Measurements from ENCODE around the gene B3GALNT2.

The B3GALNT2 gene

DNA sequence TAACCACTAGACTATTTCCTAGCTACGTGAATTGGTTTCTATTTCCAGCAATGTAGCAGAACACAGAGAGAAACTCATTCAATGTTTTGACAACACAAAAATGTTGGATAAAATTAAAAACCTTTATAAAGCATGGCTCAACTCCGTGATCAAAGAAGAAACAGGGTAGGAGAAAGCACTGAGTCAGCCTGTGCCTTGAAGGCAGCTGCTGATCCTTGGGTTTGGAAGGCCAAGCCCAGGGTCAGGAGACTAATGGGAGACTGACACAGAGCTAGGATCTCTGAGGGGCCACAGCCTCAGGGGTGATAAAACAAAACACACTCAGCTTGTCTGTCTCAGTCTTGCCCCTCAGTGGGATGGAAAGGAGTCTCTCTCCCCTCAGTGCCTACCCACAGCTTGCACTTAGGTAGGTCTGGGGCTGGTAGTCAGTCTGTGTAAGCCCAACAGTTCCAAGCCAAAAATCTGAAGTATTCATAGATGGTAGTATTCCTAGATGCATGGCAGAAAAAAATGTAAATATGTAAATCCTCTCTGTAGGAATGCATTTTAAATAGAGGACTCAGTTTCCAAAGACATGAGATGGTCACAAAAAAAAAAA lies 53.3 kb downstream of the B3GALNT2 start:
- no peak for DNase-seq
- Mint-ChIP-seq H3K27me3 (no peaks in the 10 kb centered on the region), H3K4me1 (ENCODE audit: low read depth) (no peaks in the 10 kb centered on the region), H3K4me3 (no peak overlapping the region), H3K27ac (peak overlapping the region; percentile 45), H3K9me3 (no peaks in the 10 kb centered on the region), H3K36me3 (ENCODE audit: low read depth) (peaks cover 82% of the 10 kb centered on the region)

DNA sequence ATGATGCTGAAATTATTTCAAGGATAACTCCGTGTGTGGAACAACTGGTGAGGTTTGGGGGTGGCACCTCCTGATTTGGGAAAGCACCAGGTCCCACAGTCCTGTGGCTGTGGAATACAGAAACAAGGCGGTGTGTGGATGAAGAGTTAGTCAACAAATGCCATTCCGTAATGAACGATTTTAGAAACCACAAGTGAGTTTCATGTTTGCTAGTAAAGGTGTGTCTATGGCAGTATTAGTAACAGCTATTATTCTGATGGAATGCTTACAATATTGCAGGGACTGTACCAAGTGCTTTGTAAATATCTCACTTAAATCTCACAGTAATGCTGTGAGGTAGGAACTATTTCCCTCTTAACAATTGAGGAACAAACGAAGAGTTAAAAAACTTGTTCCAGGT lies 53.8 kb downstream of the B3GALNT2 start:
- Mint-ChIP-seq H3K4me3 (no peak overlapping the region), H3K27me3 (no peaks in the 10 kb centered on the region), H3K4me1 (ENCODE audit: low read depth) (no peaks in the 10 kb centered on the region), H3K36me3 (ENCODE audit: low read depth) (peaks cover 87% of the 10 kb centered on the region), H3K27ac (no peak overlapping the region), H3K9me3 (no peaks in the 10 kb centered on the region)
- no peak for DNase-seq

DNA sequence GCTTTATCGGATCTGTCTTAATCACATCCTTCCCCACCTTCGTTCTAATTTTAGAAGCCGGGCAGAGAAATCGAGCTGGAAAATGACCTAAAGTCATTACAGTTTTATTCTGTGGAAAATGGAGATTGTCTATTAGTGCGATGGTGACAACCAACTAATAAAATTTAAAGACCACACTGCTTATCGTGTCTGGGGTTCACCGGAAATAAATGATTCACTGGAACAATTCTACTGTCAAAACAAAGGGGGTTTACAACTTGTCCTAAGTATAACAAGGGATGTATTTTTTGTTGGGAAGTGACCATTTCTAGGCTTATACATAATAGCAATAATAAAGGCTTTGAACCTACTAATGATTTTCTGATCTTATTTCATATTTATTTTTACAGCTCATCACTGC lies 55.6 kb downstream of the B3GALNT2 start:
- Mint-ChIP-seq H3K27me3 (no peaks in the 10 kb centered on the region), H3K4me1 (ENCODE audit: low read depth) (no peaks in the 10 kb centered on the region), H3K4me3 (no peak overlapping the region), H3K9me3 (no peaks in the 10 kb centered on the region), H3K27ac (no peak overlapping the region), H3K36me3 (ENCODE audit: low read depth) (peaks cover 94% of the 10 kb centered on the region)
- no peak for DNase-seq

DNA sequence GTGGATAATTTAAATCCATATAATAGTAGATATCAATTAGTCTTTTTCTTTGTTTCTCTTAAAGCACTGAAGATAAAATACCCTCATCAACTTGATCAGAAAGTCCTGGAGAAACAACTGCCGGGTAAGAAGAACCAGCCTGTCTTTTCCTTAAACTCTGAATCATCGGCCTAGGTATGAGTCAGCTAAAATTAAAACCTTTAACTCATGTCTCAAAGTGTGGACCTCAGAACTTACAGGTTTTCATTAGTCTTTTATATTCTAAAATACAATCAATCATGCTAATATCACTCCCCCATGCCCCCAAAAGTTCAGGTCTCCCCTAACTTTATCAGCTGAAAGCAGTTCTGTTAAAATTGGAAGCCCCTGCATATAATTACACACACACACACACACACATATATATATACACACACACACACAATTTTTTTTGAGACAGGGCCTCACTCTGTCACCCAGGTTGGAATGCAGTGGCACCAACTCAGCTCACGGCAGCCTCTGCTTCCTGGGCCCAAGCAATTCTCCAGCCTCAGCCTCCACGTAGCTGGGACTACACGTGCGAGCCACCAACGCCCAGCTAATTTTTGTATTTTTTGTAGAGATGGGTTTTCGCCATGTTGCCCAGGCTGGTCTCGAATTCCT lies 61.3 kb downstream of the B3GALNT2 start:
- DNase-seq = no peak
- Mint-ChIP-seq H3K9me3 (no peaks in the 10 kb centered on the region), H3K27me3 (no peaks in the 10 kb centered on the region), H3K4me1 (ENCODE audit: low read depth) (peaks cover 6% of the 10 kb centered on the region), H3K27ac (peak overlapping the region; percentile 59), H3K36me3 (ENCODE audit: low read depth) (peaks cover 86% of the 10 kb centered on the region), H3K4me3 (no peak overlapping the region)

DNA sequence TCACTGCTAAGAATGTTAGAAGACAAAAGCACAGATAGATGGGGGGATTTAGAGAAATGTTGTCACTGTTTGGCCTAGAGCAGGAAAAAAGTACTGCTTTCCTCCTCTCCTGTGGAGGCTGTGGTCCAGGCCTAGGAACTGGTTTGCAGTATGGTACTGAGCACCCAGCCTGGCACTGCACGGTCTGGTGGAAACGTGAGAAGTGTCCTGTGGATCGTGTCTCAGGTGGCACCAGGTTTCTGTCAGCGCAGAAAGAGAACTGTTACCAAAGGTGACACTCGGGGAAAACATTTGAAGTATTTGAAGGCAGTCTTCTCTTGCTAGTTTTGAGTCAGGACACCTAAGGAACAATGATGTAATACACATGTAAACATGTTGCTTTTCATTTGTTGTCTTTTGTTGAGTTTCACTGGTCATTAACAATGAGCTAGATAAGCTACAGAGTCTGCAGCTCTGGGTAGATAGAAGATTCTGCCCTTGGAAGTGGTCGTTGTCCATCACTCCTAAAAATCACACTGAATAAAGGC lies 63.0 kb downstream of the B3GALNT2 start:
- Mint-ChIP-seq H3K4me1 (ENCODE audit: low read depth) (peaks cover 6% of the 10 kb centered on the region), H3K9me3 (no peaks in the 10 kb centered on the region), H3K27me3 (no peaks in the 10 kb centered on the region), H3K36me3 (ENCODE audit: low read depth) (peaks cover 85% of the 10 kb centered on the region), H3K4me3 (no peak overlapping the region), H3K27ac (peak overlapping the region; percentile 72)
- no peak for DNase-seq

DNA sequence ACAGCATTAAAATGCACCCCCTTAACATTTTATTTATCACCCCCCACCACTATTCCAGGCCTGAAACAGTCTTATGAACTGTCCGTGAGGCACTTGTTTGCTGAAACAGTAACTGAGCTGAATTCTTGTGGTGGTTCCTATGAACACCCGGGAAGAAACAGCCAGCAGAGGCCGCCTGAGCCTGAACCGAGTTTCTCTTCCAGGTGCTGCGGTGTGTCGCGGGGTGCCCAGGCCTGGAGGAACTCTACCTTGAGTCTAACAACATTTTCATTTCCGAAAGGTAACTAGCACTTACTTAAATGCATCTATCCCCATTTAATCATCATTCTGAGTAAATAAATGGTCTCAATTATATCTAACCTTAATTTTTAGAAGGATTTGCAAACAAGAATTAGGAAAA lies 70.3 kb downstream of the B3GALNT2 start:
- Mint-ChIP-seq H3K36me3 (ENCODE audit: low read depth) (peaks cover 59% of the 10 kb centered on the region), H3K4me3 (no peak overlapping the region), H3K9me3 (no peaks in the 10 kb centered on the region), H3K27ac (no peak overlapping the region), H3K4me1 (ENCODE audit: low read depth) (no peaks in the 10 kb centered on the region), H3K27me3 (no peaks in the 10 kb centered on the region)
- DNase-seq = no peak

DNA sequence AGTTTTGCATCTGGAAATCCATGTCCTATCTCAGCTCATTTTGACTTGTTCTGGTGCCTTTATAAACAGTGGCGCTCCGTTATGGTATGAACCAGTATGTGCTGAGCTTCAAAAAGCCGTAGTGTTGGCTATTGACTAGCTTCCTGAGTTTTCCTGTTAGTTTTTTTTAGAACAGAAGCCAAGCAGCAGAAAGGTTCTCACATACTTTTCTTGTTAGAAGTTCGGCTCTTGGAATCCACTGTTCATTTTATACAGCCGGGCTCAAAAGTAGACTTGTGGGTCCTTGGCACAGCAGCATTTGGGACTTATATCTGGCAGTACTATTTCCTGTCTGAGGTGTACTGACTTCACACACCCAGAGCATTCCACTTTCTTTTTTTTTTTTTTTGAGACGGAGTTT lies 73.3 kb downstream of the B3GALNT2 start:
- Mint-ChIP-seq H3K9me3 (no peaks in the 10 kb centered on the region), H3K27ac (no peak overlapping the region)

DNA sequence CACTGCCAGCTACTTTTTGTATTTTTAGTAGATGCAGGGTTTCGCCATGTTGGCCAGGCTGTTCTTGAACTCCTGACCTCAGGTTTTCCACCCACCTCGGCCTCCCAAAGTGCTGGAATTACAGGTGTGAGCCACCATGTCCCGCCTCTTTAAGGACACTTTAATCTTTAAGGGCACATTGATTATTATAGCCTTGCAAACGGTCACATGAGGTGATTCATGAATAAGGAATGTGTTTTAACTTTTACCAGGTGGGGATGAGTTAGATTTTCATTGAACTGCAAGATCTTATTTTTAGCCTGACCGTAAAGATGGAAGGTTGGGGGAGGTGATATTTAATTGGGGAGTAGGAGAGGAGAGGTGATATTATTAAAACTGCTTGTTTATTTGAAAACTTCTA lies 75.1 kb downstream of the B3GALNT2 start:
- Mint-ChIP-seq H3K9me3 (no peaks in the 10 kb centered on the region), H3K27me3 (no peaks in the 10 kb centered on the region), H3K27ac (no peak overlapping the region), H3K4me1 (ENCODE audit: low read depth) (no peaks in the 10 kb centered on the region), H3K36me3 (ENCODE audit: low read depth) (peaks cover 38% of the 10 kb centered on the region), H3K4me3 (no peak overlapping the region)
- no peak for DNase-seq

More for the DNA sequence above, 73.3 kb downstream of the B3GALNT2 start:
- no peaks in the 10 kb centered on the region for H3K27me3 Mint-ChIP-seq
- peaks cover 44% of the 10 kb centered on the region for H3K36me3 Mint-ChIP-seq (ENCODE audit: low read depth)
- H3K4me3 Mint-ChIP-seq = no peak overlapping the region
- no peak for DNase-seq
- no peaks in the 10 kb centered on the region for H3K4me1 Mint-ChIP-seq (ENCODE audit: low read depth)

DNA sequence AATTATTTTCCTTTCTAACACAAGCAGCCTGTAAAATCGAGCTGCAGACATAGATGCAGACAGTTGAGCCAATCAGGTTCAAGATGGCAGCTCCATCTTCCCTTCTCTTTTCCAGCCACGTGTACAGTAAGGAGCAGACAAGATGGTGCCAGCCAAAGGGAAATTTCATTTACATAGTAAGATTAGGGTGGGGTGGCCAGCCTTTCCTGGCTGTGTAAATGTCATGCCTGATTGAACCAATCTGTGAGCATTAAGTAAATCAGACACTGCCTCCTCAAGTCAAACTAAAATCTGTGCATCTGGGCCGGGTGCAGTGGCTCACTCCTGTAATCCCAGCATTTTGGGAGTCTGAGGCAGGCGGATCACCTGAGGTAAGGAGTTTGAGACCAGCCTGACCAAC lies 76.8 kb downstream of the B3GALNT2 start:
- no peaks in the 10 kb centered on the region for H3K27me3 Mint-ChIP-seq

DNA sequence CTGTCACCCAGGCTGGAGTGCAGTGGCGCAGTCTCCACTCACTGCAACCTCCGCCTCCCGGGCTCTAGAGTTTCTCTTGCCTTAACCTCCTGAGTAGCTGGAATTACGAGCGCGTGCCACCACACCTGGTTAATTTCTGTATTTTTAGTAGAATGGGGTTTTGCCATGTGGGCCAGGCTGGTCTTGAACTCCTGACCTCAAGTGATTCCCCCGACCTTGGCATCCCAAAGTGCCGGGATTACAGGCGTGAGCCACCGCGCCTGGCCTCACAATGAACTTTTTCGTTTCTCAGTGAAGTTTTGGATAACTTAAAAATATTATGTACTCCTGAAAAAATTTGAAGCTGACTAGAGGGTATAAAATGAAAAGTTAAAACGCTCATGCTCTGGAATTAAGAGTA lies 77.6 kb downstream of the B3GALNT2 start:
- Mint-ChIP-seq H3K4me1 (ENCODE audit: low read depth) (peaks cover 18% of the 10 kb centered on the region), H3K4me3 (no peak overlapping the region), H3K27ac (peak overlapping the region; percentile 29), H3K9me3 (no peaks in the 10 kb centered on the region), H3K27me3 (no peaks in the 10 kb centered on the region), H3K36me3 (ENCODE audit: low read depth) (peaks cover 27% of the 10 kb centered on the region)
- no peak for DNase-seq

More for the DNA sequence above, 76.8 kb downstream of the B3GALNT2 start:
- no peak for DNase-seq
- no peak overlapping the region for H3K27ac Mint-ChIP-seq
- H3K4me1 Mint-ChIP-seq (ENCODE audit: low read depth) = peaks cover 16% of the 10 kb centered on the region
- H3K4me3 Mint-ChIP-seq = no peak overlapping the region
- no peaks in the 10 kb centered on the region for H3K9me3 Mint-ChIP-seq
- H3K36me3 Mint-ChIP-seq (ENCODE audit: low read depth) = peaks cover 29% of the 10 kb centered on the region

DNA sequence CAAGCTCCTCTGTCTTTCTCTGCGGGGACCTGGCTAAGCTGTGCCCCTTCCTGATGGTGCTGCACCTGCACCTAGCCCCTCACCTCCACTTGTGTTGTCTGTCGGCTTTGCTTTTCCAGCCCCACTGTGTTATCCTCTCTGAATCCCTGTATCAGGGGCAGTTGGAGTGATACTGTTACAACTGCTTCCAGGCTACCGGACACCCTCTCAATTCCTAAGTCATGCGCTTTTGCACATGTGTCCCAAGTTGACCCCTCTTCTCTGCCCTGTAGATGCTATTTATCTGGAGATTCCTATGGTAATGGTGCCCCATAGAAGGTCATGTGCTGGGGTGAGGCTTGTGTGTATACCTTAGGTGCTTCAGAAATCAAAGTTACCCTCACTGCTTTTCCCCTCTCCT lies 78.1 kb downstream of the B3GALNT2 start:
- no peaks in the 10 kb centered on the region for H3K9me3 Mint-ChIP-seq
- peaks cover 19% of the 10 kb centered on the region for H3K4me1 Mint-ChIP-seq (ENCODE audit: low read depth)
- H3K4me3 Mint-ChIP-seq = no peak overlapping the region
- H3K27me3 Mint-ChIP-seq = no peaks in the 10 kb centered on the region
- no peak for DNase-seq
- peaks cover 28% of the 10 kb centered on the region for H3K36me3 Mint-ChIP-seq (ENCODE audit: low read depth)
- no peak overlapping the region for H3K27ac Mint-ChIP-seq

DNA sequence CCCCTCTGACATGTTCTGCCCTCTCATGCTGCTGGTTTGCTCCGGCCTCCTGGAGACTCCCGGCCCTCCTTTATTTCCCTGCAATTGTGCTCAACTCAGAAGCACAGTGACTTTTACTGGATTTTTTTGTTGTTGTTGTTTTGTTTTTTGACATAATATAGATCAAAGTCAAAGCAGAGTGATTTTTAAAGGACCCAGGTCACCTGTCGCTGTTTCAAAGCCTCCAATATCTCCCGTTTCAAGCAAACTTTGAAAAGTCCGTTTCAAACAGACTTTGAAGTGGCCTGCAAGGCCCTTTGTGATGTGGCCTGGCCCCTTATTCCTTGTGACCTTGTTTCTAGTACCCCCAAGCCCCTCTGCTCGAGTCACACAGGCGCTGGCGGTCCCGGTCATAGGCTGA lies 78.9 kb downstream of the B3GALNT2 start:
- Mint-ChIP-seq H3K27ac (no peak overlapping the region), H3K4me1 (ENCODE audit: low read depth) (peaks cover 19% of the 10 kb centered on the region), H3K27me3 (no peaks in the 10 kb centered on the region), H3K4me3 (no peak overlapping the region), H3K36me3 (ENCODE audit: low read depth) (peaks cover 29% of the 10 kb centered on the region), H3K9me3 (no peaks in the 10 kb centered on the region)
- DNase-seq = no peak

DNA sequence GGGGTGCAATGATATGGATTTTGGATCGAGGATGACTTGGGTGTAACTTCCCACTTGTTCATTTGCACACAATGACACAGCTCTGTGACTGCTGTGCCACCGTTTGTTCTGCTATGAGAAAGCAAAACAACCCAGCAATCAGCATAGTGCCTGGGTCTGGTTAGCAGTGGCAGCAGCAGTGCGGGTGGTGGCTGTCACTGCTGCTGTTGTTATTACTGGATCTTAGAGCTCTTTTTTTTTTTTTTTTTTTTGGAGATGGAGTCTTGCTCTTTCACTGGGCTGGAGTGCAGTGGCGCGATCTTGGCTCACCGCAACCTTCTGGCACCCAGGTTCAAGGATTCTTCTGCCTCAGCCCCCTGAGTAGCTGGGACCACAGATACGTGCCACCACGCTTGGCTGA lies 80.2 kb downstream of the B3GALNT2 start:
- no peak overlapping the region for H3K27ac Mint-ChIP-seq
- H3K4me1 Mint-ChIP-seq (ENCODE audit: low read depth) = peaks cover 19% of the 10 kb centered on the region
- peaks cover 30% of the 10 kb centered on the region for H3K36me3 Mint-ChIP-seq (ENCODE audit: low read depth)
- H3K4me3 Mint-ChIP-seq = no peak overlapping the region
- DNase-seq = no peak
- H3K9me3 Mint-ChIP-seq = no peaks in the 10 kb centered on the region
- H3K27me3 Mint-ChIP-seq = no peaks in the 10 kb centered on the region

DNA sequence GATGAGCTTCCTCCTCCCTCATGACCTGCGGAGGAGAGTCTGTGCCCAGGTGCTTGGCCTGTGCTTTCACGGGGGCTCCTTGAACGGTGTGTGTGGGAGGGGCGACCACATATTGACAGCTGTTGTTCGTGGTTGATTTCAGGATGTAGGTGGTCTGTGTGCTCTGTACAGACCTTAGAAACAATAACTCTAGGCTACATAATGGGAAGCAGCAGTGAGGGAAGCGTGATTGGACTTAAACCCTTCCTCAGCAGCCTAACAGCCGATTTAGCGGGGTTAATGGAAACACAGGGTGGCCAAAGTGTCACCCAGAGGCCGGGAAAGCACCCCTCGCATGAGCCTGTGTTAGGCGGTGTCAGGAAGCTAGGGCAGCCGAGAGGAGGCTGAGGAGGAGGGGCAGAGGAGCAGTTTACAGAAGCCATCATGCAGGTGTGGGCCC lies 81.0 kb downstream of the B3GALNT2 start:
- no peak overlapping the region for H3K4me3 Mint-ChIP-seq
- no peaks in the 10 kb centered on the region for H3K27me3 Mint-ChIP-seq

DNA sequence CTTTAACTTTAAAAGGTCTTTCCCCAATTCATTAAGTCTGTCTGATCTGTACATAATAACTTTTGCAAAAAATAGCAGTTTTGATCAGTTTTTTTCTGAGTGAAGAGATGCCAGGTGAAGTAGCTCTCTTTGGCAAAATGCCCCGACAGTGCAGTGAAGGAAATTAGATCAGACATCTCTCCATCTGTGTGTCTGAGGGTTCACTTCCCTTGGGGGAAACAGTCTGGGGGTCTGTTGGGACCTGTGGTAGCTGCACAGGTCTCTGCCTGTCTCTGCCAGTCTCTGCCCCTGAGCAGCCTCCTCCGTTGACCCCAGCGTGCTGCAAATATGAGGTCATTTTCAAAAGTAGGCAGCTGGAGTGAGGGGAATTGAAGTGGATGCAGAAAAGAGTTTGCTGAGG lies 82.5 kb downstream of the B3GALNT2 start:
- Mint-ChIP-seq H3K9me3 (no peaks in the 10 kb centered on the region), H3K4me3 (no peak overlapping the region), H3K4me1 (ENCODE audit: low read depth) (peaks cover 23% of the 10 kb centered on the region), H3K27me3 (no peaks in the 10 kb centered on the region), H3K27ac (no peak overlapping the region), H3K36me3 (ENCODE audit: low read depth) (peaks cover 32% of the 10 kb centered on the region)
- no peak for DNase-seq

More for the DNA sequence above, 81.0 kb downstream of the B3GALNT2 start:
- peak overlapping the region; percentile 24 for H3K27ac Mint-ChIP-seq
- DNase-seq = peak; percentile 41
- peaks cover 32% of the 10 kb centered on the region for H3K36me3 Mint-ChIP-seq (ENCODE audit: low read depth)
- no peaks in the 10 kb centered on the region for H3K9me3 Mint-ChIP-seq
- peaks cover 19% of the 10 kb centered on the region for H3K4me1 Mint-ChIP-seq (ENCODE audit: low read depth)

Data from activated T-cell treated with anti-CD3 and anti-CD28 coated beads, Interleukin-2, amount 50 U/mL, for 24 hours (primary cell).